KOPT-K1 (cell line): ENCODE measurements around the gene PRG2.
"Not testable (repeated sequence)": the region's sequence is repeated elsewhere in the genome, so short reads cannot be mapped to it uniquely, and the experiment has no call there.

Experiments
- H3K27ac ChIP-seq: fragments of 200-600 bp; sonication (generic); 2 replicates; pipeline ENCODE4 v1.5.1; 2016; ENCODE audit warnings: antibody characterized with exemption, mild to moderate bottlenecking, low read depth, low read length; ENCODE audit not compliant: poor library complexity, severe bottlenecking
- H3K36me3 ChIP-seq: fragments of 200-600 bp; sonication (generic); 2 replicates; pipeline ENCODE4 v1.5.1; 2017; ENCODE audit warnings: antibody characterized with exemption, mild to moderate bottlenecking, low read length, moderate library complexity; ENCODE audit not compliant: insufficient read depth
- H3K9me3 ChIP-seq: fragments of 200-600 bp; sonication (generic); 2 replicates; pipeline ENCODE4 v1.5.1; 2017; ENCODE audit warnings: antibody characterized with exemption, low read length, mild to moderate bottlenecking; ENCODE audit not compliant: insufficient read depth, poor library complexity, severe bottlenecking

The PRG2 gene

GRCh38 chr11:57341250-57341808, 49.1 kb downstream of the PRG2 start:
- no peaks in the 10 kb centered on the region for H3K9me3 ChIP-seq
- H3K36me3 ChIP-seq: no peaks in the 10 kb centered on the region
- no peak overlapping the region for H3K27ac ChIP-seq

- Histone ChIP-seq H3K36me3 (no peaks in the 10 kb centered on the region), H3K27ac (no peak overlapping the region), H3K9me3 (no peaks in the 10 kb centered on the region)
Observed at GRCh38 chr11:57340039-57340615, 50.3 kb downstream of the PRG2 start.

DNA sequence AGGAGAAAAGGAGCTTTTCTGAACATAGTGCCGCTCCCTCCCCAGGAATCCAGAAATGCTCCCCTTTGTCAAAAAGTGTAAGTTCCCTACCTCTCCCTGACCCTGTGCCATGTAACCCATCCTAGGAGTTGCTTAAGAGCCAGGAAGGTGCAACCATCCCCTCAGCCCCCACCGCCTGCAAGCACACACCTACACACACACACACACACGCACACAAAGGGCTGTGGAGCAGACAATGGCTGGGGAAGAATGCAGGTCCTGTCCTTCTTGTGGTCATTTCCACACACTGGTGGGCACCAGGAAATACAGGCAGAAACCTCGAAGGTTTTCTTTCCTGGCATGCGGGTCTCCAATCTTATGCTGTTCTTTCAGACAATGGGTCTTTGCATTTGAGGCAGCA, 51.1 kb downstream of the PRG2 start:
- Histone ChIP-seq H3K36me3 (peaks cover 2% of the 10 kb centered on the region), H3K9me3 (no peaks in the 10 kb centered on the region), H3K27ac (no peak overlapping the region)

GRCh38 chr11:57338142-57338541, 52.3 kb downstream of the PRG2 start, which contains the start of gene P2RX3:
Gene P2RX3, plus strand, starts transcription at chr11:57338352. Its CDS starts 199 bp downstream, at chr11:57338551.
- Histone ChIP-seq H3K36me3 (peaks cover 14% of the 10 kb centered on the region), H3K27ac (no peak within 1 kb of the TSS), H3K9me3 (no peaks in the 10 kb centered on the region)

- peaks cover 27% of the 10 kb centered on the region for H3K36me3 ChIP-seq
- H3K9me3 ChIP-seq: not testable (repeated sequence)
- peak overlapping the region; percentile 83 for H3K27ac ChIP-seq
Observed at GRCh38 chr11:57336856-57337255, 53.6 kb downstream of the PRG2 start.
